Breast epithelium (tissue), 4 donors: ENCODE results near the gene CREB3L2. TPM values are rescaled to one million over a fixed set of nuclear protein-coding genes. Genes with fewer than 3 reads are reported as not detected.

Source experiments
- DNase-seq, 2 donors: peaks; one replicate each; pipeline ENCODE4 v3.0.0-alpha.2; 2019; ENCODE audit warnings: low spot score in 2 of 2
- H3K27ac ChIP-seq, 2 donors: fragments of 200-600 bp; sonication (generic) in 1 of 2; one replicate each; pipeline ENCODE4 v1.5.1; 2016 to 2019; ENCODE audit warnings: mild to moderate bottlenecking in 1 of 2
- H3K27me3 ChIP-seq, 2 donors: fragments of 200-600 bp; sonication (generic) in 1 of 2; one replicate each; pipeline versions ENCODE4 v1.5.1 to v1.6.0; 2017 to 2019; ENCODE audit warnings: control low read depth in 1 of 2, mild to moderate bottlenecking in 1 of 2
- H3K36me3 ChIP-seq: fragments of 200-600 bp; one replicate; pipeline ENCODE4 v1.5.1; 2019
- H3K4me1 ChIP-seq, 2 donors: fragments of 200-600 bp; sonication (generic); one replicate each; pipeline ENCODE4 v1.5.1; 2016 to 2019; ENCODE audit warnings: control low read depth in 1 of 2
- H3K4me3 ChIP-seq, 3 donors: fragments of 200-600 bp; sonication (generic); 1 replicate in 2 of 3; 2 replicates in 1 of 3; pipeline ENCODE4 v1.5.1; 2016 to 2019; ENCODE audit warnings: mild to moderate bottlenecking in 3 of 3, moderate library complexity in 2 of 3
- H3K9me3 ChIP-seq, 2 donors: fragments of 200-600 bp; sonication (generic) in 1 of 2; one replicate each; pipeline ENCODE4 v1.5.1; 2016 to 2019; ENCODE audit warnings: control low read depth in 1 of 2
- CTCF ChIP-seq, 3 donors: fragments of 450-650 bp; IDR thresholded peaks; one replicate each; pipeline ENCODE4 v1.5.1; 2016 to 2017; ENCODE audit warnings: antibody characterized with exemption in 3 of 3, mild to moderate bottlenecking in 3 of 3, moderate library complexity in 3 of 3
- POLR2A ChIP-seq: fragments of 450-650 bp; IDR thresholded peaks from one replicate; pipeline ENCODE4 v1.6.1; 2016; ENCODE audit warnings: antibody characterized with exemption, mild to moderate bottlenecking, moderate library complexity
- POLR2AphosphoS5 ChIP-seq, 3 donors: sonication (generic); formaldehyde crosslinking; IDR thresholded peaks; one replicate each; pipeline ENCODE4 v1.6.1; 2017; ENCODE audit warnings: antibody characterized with exemption in 3 of 3
- intact Hi-C: fragments of 100-400 bp; cut with DNase I; formaldehyde crosslinking; loops from one replicate; pipeline ENCODE4 v1.15.1; 2023; ENCODE audit warnings: low total_unique reads
- total RNA-seq, 3 donors: library from RNA; depleted of rRNA; stranded (reverse); fragments of >200 nt; gene quantifications; one replicate each; pipeline ENCODE4 v1.1.0, GENCODE V29; 2016

The CREB3L2 gene
- total RNA-seq, 3 donors from 2014 or later, result 23.0 to 46.5 (median 40.5) TPM

GRCh38 chr7:137882806-137883205, 119.1 kb downstream of the CREB3L2 start:
- TF ChIP-seq POLR2A, result no peak
- TF ChIP-seq CTCF (IDR thresholded peaks at IDR 0.05), result no peak
- TF ChIP-seq POLR2AphosphoS5 (IDR thresholded peaks at IDR 0.05), result no peak
- no peak overlapping the region for H3K27ac ChIP-seq
- H3K27me3 ChIP-seq, result no peaks in the 10 kb centered on the region
- no peak for DNase-seq
- H3K4me1 ChIP-seq, result no peaks in the 10 kb centered on the region
- H3K36me3 ChIP-seq, result peaks cover 25% of the 10 kb centered on the region
- intact Hi-C loops, result no loop called here
- H3K9me3 ChIP-seq, result peaks cover 6 to 9% of the 10 kb centered on the region in 2 donors
- no peak overlapping the region for H3K4me3 ChIP-seq

- H3K9me3 ChIP-seq, result peaks cover 6 to 9% of the 10 kb centered on the region in 2 donors
- no peaks in the 10 kb centered on the region for H3K4me1 ChIP-seq
- intact Hi-C loops, result no loop called here
- H3K4me3 ChIP-seq, result no peak overlapping the region
- DNase-seq, result no peak
- no peak for TF ChIP-seq POLR2AphosphoS5 (IDR thresholded peaks at IDR 0.05)
- no peak for TF ChIP-seq CTCF (IDR thresholded peaks at IDR 0.05)
- no peak for TF ChIP-seq POLR2A
- H3K27me3 ChIP-seq, result no peaks in the 10 kb centered on the region
- H3K36me3 ChIP-seq, result peaks cover 25% of the 10 kb centered on the region
- no peak overlapping the region for H3K27ac ChIP-seq
Observed at GRCh38 chr7:137882261-137882668, 119.6 kb downstream of the CREB3L2 start.

GRCh38 chr7:137881607-137882260, 120.2 kb downstream of the CREB3L2 start:
- no peak overlapping the region for H3K4me3 ChIP-seq
- DNase-seq, result no peak
- H3K27me3 ChIP-seq, result no peaks in the 10 kb centered on the region
- H3K9me3 ChIP-seq, result peaks cover 6 to 9% of the 10 kb centered on the region in 2 donors
- peaks cover 25% of the 10 kb centered on the region for H3K36me3 ChIP-seq
- TF ChIP-seq CTCF (IDR thresholded peaks at IDR 0.05), result no peak
- no peak for TF ChIP-seq POLR2AphosphoS5 (IDR thresholded peaks at IDR 0.05)
- no peak for TF ChIP-seq POLR2A
- intact Hi-C loops, result no loop called here
- H3K27ac ChIP-seq, result peak overlapping the region in 1 of 2 donors; percentile 20
- no peaks in the 10 kb centered on the region for H3K4me1 ChIP-seq

- TF ChIP-seq POLR2A, result no peak
Observed at GRCh38 chr7:137880432-137880831, 121.5 kb downstream of the CREB3L2 start.

GRCh38 chr7:137879357-137880158, 122.3 kb downstream of the CREB3L2 start:
- H3K36me3 ChIP-seq, result peaks cover 16% of the 10 kb centered on the region
- no peaks in the 10 kb centered on the region for H3K27me3 ChIP-seq
- no peaks in the 10 kb centered on the region for H3K4me1 ChIP-seq
- no peak overlapping the region for H3K4me3 ChIP-seq
- H3K27ac ChIP-seq, result peak overlapping the region; percentile 66 to 87
- intact Hi-C loops, result no loop called here
- no peak for DNase-seq
- H3K9me3 ChIP-seq, result peaks cover 6 to 9% of the 10 kb centered on the region in 2 donors
- TF ChIP-seq POLR2A (no peak), POLR2AphosphoS5 (IDR thresholded peaks at IDR 0.05) (peak in 1 of 3 donors; percentile 10)

More at GRCh38 chr7:137880432-137880831, 121.5 kb downstream of the CREB3L2 start:
- intact Hi-C loops, result no loop called here
- Histone ChIP-seq H3K9me3 (peaks cover 6 to 9% of the 10 kb centered on the region in 2 donors), H3K27ac (peak overlapping the region in 1 of 2 donors; percentile 87), H3K4me3 (no peak overlapping the region), H3K4me1 (no peaks in the 10 kb centered on the region), H3K27me3 (no peaks in the 10 kb centered on the region), H3K36me3 (peaks cover 25% of the 10 kb centered on the region)
- DNase-seq, result no peak
